Central memory CD4-positive, alpha-beta T cell (primary cell): ENCODE measurements around the gene NPLOC4.

Source experiments
- DNase-seq: peaks from one replicate; pipeline ENCODE4 v3.0.0; 2022

The NPLOC4 gene

DNA sequence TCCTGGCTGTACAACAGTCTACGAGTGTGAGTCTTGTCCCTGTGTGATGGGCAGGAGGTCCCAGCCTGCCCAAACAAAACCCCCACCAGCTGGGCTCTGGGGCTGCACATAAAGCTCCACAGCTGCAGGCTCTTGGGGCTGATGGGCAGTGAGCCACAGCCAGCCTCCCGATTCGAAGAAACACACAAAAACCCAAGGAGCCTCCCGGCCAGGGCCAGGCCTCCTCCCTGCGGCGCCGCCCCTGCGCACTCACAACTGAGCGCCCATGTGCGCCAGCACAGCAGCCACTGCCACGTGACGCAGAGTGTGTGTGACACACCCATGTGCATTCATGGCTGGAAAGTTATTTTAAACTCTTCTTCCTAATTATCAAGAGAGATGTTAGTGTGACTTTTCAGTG lies 54.2 kb downstream of the NPLOC4 start:
- no peak for DNase-seq

GRCh38 chr17:81582341-81582740 lies 54.6 kb downstream of the NPLOC4 start:
- DNase-seq: no peak

- DNase-seq: no peak
Measured at GRCh38 chr17:81581758-81582157, 55.2 kb downstream of the NPLOC4 start.

GRCh38 chr17:81580481-81580880 lies 56.4 kb downstream of the NPLOC4 start:
- no peak for DNase-seq

DNA sequence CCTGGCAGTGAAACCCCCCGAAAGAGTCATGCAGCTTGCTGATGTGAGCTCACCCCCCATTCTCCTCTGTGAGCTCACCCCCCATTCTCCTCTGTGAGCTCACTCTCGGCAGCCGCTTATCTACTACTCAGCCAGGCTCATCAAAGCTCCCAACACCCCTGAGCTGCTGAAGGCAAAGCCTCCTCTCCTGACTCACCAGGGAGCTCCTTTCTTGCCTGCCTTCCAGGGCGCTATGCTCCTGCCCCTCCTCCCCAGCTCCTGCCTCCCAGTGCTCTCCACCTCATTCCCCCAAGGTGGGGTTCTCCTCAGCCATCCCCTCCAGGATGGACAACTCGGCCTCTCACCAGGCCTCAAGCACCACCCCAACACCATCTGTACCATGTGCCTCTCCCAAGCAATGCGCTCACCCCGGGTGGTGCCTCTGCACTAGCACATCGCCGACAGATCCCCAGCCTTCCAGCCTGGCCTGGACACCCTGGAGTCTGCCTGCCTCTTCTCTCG lies 57.0 kb downstream of the NPLOC4 start:
- no peak for DNase-seq

- DNase-seq: no peak
Measured at GRCh38 chr17:81579298-81579697, 57.6 kb downstream of the NPLOC4 start.

DNA sequence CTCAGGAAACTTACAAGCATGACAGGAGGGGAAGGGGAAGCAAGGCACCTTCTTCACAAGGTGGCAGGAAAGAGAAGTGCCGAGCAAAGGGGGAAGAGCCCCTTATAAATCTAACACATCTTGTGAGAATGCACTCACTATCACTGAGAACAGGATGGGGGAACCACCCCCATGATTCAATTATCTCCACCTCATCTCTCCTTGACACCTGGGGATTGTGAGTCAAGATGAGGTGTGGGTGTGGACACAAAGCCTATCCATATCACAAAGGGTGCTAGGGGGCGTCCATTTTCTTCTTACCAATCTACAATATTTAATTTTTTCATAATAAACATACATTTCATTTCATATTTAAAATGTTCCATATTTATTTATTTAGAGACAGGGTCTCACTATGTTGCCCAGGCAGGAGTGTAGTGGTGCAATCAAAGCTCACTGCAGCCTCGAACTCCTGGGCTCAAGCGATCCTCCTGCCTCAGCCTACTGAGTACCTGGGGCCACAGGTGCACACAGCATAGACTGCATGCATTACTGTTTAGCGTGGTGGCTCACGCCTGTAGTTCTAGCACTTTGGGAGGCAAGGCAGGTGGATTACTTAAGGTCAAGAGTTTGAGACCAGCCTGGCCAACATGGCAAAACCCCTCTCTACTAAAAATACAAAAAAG lies 58.2 kb downstream of the NPLOC4 start:
- DNase-seq: no peak

GRCh38 chr17:81578038-81578441 lies 58.9 kb downstream of the NPLOC4 start:
- no peak for DNase-seq

- no peak for DNase-seq
Measured at GRCh38 chr17:81577278-81578000, 59.5 kb downstream of the NPLOC4 start.

GRCh38 chr17:81576621-81577277 lies 60.2 kb downstream of the NPLOC4 start:
- DNase-seq: no peak

DNA sequence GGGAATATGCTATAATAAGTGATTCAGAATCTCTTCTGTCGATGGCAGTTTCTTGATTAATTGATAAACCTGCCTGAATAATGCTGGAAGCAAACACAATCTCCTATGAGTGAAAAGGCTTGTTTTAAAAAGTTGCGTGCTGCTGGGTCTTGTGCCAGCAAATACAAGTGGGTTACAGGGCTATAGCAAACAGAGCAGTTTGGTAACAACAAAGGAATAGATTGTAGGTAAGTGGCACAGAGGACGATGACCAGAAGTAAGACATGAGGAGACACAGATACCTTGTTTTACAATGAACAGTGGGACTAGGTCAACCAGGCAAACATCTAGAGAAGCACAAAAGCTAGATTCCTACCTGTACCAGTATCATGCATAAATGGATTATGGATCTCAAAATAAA lies 61.1 kb downstream of the NPLOC4 start:
- no peak for DNase-seq

- no peak for DNase-seq
Measured at GRCh38 chr17:81574643-81574956, 62.3 kb downstream of the NPLOC4 start.

DNA sequence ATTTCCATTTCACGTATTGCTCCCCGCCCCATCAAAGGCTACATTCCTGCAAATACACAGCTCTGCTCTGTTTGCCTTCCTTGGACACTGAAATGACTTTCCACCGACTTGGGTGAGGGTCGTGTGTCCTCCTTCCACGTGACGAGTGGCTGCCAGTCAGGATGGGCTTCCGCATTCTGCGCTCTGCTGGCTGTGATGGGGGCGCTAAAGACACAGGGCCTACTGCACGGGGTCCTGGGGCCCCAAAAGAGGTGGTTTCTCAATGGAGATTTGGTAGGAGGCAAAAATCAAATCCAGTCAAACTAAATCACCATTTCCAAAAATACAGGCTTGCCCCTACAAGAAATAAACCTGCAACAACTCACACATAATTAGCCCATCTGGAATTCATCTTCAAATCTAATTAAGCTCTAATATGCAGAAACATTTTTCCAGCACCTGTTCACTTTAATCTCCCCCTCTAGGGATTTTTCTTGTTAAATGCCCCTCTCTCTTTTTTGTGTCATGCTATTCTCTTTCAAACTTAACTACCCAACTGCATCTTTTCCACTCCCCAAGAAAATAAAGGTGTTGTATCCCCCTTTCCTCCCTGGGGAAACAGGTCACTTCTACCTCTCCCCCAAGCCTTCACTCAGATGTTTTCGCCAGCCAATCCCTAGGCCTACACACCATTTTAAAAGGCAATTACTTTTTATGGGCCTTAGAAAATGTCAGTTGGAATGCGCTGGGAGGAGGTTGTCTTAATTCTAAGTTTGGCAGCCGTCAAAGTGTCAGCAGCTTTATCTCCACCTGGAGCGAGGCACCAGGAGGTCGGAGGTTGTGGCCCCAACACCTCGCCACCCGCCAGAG lies 62.9 kb downstream of the NPLOC4 start:
- DNase-seq: no peak

- DNase-seq: no peak
Measured at GRCh38 chr17:81572563-81573168, 64.2 kb downstream of the NPLOC4 start.

GRCh38 chr17:81570964-81571363 lies 65.9 kb downstream of the NPLOC4 start:
- DNase-seq: no peak

DNA sequence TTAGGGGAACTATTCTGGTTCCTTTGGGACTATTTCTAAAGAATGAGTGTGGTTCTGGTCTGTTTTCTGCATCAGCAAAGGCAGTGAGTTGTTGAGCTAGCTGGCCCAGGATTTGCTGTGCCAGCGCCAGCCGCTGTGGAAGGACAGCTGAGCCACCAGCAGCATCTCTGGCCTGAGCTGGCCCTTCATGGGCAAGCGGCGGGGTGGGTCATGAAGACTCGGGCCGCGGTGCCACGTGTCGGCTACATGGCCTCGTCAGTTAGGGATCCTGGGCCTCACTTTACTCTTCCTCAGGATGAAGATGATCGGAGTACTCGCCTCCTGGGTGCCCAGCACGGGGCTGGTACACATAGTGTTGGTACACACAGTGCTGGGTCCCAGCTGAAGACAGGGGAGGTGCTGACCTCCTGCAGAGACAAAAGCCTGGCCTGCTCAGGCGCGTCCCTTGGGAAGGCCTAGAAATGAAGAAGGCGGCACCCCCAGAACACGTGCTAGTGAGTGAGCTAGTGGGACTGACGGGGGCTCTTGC lies 66.9 kb downstream of the NPLOC4 start:
- DNase-seq: no peak

DNA sequence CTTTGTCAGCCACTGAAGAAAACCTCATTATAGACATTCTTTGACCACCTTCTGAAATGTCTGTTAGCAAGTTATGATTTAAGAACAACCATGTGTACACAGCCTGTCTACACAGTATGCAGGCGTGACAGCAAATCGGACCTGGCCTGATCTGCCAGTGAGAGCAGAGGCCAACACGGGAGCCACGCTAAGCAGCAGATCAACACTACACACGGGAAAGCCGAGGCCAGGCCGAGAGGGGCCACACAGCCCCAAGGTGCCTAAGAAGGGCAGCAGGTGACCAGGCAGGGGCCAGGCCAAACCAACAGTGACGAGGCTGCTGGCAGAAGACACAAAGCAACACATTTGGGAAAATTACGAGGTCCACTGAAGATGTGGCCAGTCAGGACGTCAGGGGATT lies 68.5 kb downstream of the NPLOC4 start:
- DNase-seq: no peak

DNA sequence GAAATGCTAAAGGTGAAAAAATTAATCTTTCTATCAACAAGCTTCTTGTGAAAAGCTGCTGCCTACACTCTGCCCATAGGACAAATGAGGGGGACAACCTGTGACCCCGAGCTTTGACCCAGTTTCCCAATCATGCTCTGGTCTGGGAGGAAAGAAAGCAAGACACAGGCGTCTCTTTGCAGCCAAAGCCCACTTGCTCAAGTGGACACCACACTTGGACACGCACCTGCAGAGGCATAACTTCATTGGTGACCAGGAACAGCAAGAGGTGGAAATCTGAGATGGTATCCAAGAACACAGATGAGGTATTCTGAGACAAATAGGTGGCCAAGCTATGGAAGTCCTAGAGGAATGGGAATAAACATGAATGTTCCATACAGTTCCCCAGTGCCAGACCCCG lies 69.7 kb downstream of the NPLOC4 start:
- no peak for DNase-seq

GRCh38 chr17:81566461-81567126 lies 70.3 kb downstream of the NPLOC4 start:
- DNase-seq: no peak

GRCh38 chr17:81565231-81565630 lies 71.7 kb downstream of the NPLOC4 start:
- DNase-seq: no peak

GRCh38 chr17:81564778-81565177 lies 72.1 kb downstream of the NPLOC4 start:
- no peak for DNase-seq
